Measurements from ENCODE around the gene PADI1. TPM values are rescaled to one million over a fixed set of nuclear protein-coding genes. Genes with fewer than 3 reads are reported as not detected.

Gene PADI1
- total RNA-seq, 1 donor from 2014 or later = not detected

DNA sequence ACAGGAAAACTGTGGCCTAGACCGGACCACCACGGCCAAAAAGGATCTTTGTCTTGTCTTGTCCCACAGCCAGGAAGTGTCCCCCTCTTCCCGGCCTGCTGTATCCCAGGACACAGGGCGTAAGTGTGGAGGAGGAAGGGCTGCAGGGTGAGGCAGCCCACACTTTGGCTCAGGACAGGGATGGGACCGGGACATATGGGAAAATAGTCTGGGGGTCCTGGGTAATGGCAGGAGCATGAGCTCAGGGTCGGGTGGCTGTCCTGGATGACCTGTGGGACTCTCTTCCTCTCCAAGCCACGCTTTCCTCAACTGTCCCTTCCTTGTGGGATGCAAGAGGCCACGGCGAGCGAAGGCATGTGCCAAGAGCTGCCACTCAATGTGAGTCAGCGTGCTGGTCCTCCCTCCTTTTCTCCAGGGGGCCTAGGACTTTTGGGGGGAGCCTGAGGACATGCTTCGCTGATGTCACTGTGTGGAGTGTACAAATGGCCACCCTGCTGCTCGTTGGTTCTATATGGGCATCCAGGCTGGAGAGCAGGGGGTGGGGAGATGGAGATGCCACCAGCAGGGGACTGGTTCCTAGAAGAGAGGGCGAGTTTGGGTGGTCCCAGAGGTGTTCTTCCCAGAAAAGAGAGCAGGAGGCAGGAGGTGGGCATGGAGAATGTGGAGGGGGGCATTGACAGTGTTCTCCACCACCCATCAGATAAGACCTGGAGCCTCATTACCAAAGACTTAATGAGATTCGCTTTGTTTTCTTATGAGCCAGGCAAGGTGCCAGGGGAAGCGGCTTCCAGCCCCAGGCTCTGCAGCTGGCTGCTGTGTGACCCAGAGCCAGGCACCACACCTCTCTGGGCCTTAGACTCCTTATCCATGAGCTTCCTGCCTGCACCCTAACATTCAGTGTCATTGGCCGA is 11.5 kb upstream of the PADI1 start:
- Mint-ChIP-seq H3K36me3 (no peaks in the 10 kb centered on the region), H3K4me3 (no peak overlapping the region), H3K27me3 (ENCODE audit: low read depth) (no peaks in the 10 kb centered on the region), H3K27ac (no peak overlapping the region), H3K4me1 (peaks cover 3% of the 10 kb centered on the region), H3K9me3 (peaks cover 4% of the 10 kb centered on the region)
- no peak for DNase-seq (ENCODE audit: low spot score in 2 of 2, unreplicated experiment in 2 of 2)
- TF ChIP-seq, protein P1, sequence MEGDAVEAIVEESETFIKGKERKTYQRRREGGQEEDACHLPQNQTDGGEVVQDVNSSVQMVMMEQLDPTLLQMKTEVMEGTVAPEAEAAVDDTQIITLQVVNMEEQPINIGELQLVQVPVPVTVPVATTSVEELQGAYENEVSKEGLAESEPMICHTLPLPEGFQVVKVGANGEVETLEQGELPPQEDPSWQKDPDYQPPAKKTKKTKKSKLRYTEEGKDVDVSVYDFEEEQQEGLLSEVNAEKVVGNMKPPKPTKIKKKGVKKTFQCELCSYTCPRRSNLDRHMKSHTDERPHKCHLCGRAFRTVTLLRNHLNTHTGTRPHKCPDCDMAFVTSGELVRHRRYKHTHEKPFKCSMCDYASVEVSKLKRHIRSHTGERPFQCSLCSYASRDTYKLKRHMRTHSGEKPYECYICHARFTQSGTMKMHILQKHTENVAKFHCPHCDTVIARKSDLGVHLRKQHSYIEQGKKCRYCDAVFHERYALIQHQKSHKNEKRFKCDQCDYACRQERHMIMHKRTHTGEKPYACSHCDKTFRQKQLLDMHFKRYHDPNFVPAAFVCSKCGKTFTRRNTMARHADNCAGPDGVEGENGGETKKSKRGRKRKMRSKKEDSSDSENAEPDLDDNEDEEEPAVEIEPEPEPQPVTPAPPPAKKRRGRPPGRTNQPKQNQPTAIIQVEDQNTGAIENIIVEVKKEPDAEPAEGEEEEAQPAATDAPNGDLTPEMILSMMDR (IDR thresholded peaks at IDR 0.05; ENCODE audit: unreplicated experiment) = no peak

DNA sequence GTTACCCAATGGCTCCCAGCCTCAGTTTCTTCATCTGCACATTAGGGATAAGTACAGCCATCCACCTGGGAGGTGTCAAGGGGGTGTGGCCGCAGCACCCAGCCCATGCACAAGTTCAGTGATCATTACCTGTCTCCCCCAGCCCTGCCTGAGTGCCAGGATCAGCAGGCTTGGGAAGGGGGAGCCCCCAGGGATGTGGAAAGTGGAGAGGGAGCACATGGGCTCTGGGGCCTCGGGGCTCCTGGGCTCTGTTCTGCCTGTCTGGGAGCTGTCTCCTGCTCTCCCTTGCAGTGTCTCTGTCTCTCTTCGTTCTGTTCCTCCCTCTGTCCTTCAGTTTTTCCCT is 10.8 kb upstream of the PADI1 start:
- DNase-seq (ENCODE audit: low spot score in 2 of 2, unreplicated experiment in 2 of 2) = no peak
- Mint-ChIP-seq H3K36me3 (no peaks in the 10 kb centered on the region), H3K4me1 (peaks cover 3% of the 10 kb centered on the region), H3K27ac (no peak overlapping the region), H3K27me3 (ENCODE audit: low read depth) (no peaks in the 10 kb centered on the region), H3K4me3 (no peak overlapping the region), H3K9me3 (no peaks in the 10 kb centered on the region)
- TF ChIP-seq, protein P1 (IDR thresholded peaks at IDR 0.05; ENCODE audit: unreplicated experiment) = no peak

DNA sequence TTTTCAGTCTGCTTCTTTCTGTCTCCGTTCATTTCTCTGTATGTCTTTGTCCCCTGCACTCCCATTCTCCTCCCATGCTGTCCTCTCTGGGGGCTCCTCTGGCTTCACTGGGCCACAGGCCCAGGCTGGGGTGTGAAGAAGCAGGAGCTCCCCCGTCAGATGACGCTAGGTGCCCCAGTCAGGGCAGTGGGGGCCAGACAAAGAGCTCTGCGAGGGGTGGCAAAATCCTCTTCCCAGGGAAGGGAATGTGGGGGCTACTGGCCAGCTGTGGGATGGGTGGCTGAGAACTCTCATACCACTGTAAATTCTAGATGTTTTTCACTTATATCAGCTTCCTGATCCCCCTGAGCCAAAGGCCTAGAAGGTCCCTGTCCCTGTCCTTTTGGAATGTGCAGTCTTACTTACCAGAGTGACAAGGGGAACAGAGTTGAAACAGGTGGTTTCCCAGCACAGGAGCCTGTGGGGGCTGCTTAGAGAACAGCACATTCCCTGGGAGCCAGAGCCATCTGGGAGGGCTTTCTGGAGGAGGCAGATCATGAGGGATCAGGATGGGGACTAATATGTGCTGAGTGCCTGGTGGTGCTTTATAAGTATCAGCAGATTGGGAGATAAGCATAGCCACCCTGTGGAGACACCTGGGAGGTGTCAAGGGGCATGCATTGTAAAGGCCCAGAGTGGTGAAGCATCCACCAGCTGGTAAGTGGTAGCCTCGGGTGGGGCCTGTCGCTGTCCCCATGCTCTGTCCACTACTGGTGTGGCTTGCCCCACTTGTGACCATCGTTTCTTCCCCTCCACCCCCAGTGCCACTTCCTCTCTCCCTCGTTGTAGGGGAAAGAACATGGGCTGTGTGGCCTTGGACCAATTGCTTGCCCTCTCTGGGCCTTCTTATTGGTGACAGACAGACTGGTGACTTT is 10.1 kb upstream of the PADI1 start:
- no peak overlapping the region for H3K27ac Mint-ChIP-seq
- TF ChIP-seq, protein P1 (IDR thresholded peaks at IDR 0.05; ENCODE audit: unreplicated experiment) = no peak
- no peaks in the 10 kb centered on the region for H3K36me3 Mint-ChIP-seq
- H3K4me3 Mint-ChIP-seq = no peak overlapping the region
- no peak for DNase-seq (ENCODE audit: low spot score in 2 of 2, unreplicated experiment in 2 of 2)
- no peaks in the 10 kb centered on the region for H3K27me3 Mint-ChIP-seq (ENCODE audit: low read depth)
- no peaks in the 10 kb centered on the region for H3K9me3 Mint-ChIP-seq
- peaks cover 5% of the 10 kb centered on the region for H3K4me1 Mint-ChIP-seq

DNA sequence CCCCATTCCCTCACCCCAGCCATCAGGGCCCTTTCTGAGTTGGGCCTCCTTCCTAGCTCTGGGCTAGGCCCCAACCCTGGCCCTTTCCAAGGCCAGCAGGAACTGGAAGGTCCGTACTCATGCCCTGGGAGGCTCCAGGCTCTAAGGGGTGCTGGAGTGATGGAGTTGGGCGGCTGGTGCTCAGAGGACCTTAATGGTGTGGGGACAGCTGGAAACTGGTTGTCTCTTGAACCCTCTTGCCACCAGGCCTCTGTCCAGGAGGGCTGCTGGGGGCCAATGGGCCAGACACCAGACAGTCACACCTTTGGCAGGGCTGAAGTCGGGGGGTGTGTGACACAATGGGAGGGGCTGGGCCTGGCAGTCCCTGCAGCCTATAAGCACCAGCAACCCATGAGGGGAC is 9.2 kb upstream of the PADI1 start:
- Mint-ChIP-seq H3K9me3 (no peaks in the 10 kb centered on the region), H3K4me1 (peaks cover 13% of the 10 kb centered on the region), H3K36me3 (no peaks in the 10 kb centered on the region), H3K4me3 (no peak overlapping the region), H3K27me3 (ENCODE audit: low read depth) (no peaks in the 10 kb centered on the region), H3K27ac (no peak overlapping the region)
- DNase-seq (ENCODE audit: low spot score in 2 of 2, unreplicated experiment in 2 of 2) = no peak
- TF ChIP-seq, protein P1 (IDR thresholded peaks at IDR 0.05; ENCODE audit: unreplicated experiment) = no peak

DNA sequence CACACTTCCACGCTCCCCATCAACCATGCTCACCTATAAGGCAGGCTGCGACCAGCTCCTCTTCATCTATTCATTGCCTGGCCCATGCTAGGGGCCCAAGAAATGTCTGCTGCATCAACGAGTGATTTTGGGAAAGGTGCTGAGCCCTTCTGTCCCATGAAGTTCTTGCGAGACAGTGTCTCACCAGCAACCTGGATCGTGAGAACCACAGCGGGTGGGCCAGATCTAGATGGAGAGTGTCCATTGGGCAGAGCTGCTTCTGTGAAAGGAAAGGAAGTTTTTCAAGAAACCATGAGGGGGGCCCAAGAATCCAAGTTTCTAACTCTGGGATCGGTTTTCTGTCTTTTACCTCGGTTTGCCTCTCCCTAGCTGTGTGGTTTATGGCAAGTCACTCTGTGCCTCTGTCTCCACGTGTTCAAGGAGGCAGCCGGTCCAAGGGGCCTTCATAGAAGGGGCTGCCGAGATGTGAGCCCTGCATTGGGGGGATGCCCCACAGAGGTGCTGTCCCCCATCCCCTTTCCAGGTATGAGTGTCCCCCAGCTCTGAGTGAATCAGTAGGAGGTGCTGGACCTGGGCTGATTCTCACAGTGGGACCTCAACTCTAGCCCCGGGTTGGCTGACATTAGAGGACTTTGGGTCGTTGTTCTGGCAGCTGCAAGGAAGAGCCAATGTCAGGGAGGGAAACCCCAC is 8.3 kb upstream of the PADI1 start:
- Mint-ChIP-seq H3K27me3 (ENCODE audit: low read depth) (no peaks in the 10 kb centered on the region), H3K27ac (no peak overlapping the region), H3K9me3 (no peaks in the 10 kb centered on the region), H3K4me3 (no peak overlapping the region), H3K4me1 (peaks cover 21% of the 10 kb centered on the region), H3K36me3 (no peaks in the 10 kb centered on the region)
- DNase-seq (ENCODE audit: low spot score in 2 of 2, unreplicated experiment in 2 of 2) = no peak
- TF ChIP-seq, protein P1 (IDR thresholded peaks at IDR 0.05; ENCODE audit: unreplicated experiment) = no peak
